HG02759 (cell line): Measurements from ENCODE around the gene SPRYD3.
"Not testable (repeated sequence)": the region's sequence is repeated elsewhere in the genome, so short reads cannot be mapped to it uniquely, and the experiment has no call there.

Source experiments
- ATAC-seq: cut with Tn5 transposase; IDR thresholded peaks from one replicate; pipeline ENCODE4 v1.9.1; 2021; ENCODE audit warnings: mild to moderate bottlenecking, moderate library complexity; ENCODE audit not compliant: unreplicated experiment

SPRYD3 gene

GRCh38 chr12:53036802-53037201 lies 42.4 kb downstream of the SPRYD3 start:
- ATAC-seq: no peak

GRCh38 chr12:53034459-53034858 lies 44.7 kb downstream of the SPRYD3 start:
- ATAC-seq: no peak

GRCh38 chr12:53033832-53034231 lies 45.4 kb downstream of the SPRYD3 start:
- ATAC-seq: not testable (repeated sequence)

GRCh38 chr12:53031616-53032015 lies 47.6 kb downstream of the SPRYD3 start:
- ATAC-seq: no peak

GRCh38 chr12:53027014-53027413 lies 52.2 kb downstream of the SPRYD3 start:
- ATAC-seq: not testable (repeated sequence)

DNA sequence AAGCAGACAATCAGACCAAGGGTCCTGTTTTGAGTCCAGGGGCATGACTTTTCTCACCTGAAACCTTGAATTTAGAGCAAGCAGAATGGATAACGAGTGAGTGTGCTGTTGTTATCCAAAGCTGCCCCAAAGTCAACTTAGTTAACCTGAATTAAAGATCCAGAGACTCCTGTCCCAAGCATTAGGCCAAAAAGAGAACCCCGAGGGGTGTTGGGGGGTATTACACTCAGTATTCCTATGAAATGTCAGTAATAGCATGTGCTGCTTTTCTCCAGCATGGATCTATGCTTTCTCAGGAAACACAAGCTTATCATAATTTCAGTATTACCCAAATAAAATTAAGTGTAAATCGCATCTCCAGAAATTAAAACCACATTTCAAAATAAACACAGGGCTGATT lies 53.9 kb downstream of the SPRYD3 start:
- ATAC-seq: no peak

DNA sequence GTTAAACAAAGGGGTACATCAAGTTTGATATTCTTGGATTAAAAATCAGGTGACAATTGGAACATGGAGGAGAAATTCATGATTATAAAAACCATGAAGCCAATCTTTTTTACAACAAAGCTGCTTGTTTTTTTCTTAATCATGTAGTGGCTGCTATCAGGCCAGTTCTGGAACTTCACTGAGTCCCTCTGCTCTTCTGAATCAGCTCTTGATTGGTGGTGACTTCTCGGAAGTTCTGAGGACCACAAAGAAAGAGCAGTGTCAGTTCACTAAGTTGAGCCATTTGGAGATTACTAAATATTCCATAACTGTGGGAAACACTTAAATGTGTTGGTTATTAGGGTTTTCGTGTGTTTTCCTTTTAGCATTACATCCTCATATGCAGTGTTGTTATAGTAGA lies 64.5 kb downstream of the SPRYD3 start:
- ATAC-seq: no peak
